Fibroblast of mammary gland (primary cell): ENCODE measurements around the gene P3H3.

ENCODE experiments used
- DNase-seq: peaks from one replicate; pipeline ENCODE4 v3.0.0-alpha.2; 2010; ENCODE audit warnings: low read depth
- H3K4me3 ChIP-seq: 2 replicates; pipeline ENCODE4 v1.5.1; 2011; ENCODE audit warnings: low read depth, mild to moderate bottlenecking, low read length, moderate library complexity; ENCODE audit not compliant: control insufficient read depth
- TF ChIP-seq, protein P1 (sequence below): conservative IDR thresholded peaks from 2 replicates; pipeline ENCODE4 v1.5.1; 2011; ENCODE audit warnings: low read depth, low read length, inconsistent platforms; ENCODE audit not compliant: control insufficient read depth, insufficient read depth

The P3H3 gene

GRCh38 chr12:6826125-6826733 is 2.0 kb upstream of the P3H3 start:
- TF ChIP-seq, protein P1, sequence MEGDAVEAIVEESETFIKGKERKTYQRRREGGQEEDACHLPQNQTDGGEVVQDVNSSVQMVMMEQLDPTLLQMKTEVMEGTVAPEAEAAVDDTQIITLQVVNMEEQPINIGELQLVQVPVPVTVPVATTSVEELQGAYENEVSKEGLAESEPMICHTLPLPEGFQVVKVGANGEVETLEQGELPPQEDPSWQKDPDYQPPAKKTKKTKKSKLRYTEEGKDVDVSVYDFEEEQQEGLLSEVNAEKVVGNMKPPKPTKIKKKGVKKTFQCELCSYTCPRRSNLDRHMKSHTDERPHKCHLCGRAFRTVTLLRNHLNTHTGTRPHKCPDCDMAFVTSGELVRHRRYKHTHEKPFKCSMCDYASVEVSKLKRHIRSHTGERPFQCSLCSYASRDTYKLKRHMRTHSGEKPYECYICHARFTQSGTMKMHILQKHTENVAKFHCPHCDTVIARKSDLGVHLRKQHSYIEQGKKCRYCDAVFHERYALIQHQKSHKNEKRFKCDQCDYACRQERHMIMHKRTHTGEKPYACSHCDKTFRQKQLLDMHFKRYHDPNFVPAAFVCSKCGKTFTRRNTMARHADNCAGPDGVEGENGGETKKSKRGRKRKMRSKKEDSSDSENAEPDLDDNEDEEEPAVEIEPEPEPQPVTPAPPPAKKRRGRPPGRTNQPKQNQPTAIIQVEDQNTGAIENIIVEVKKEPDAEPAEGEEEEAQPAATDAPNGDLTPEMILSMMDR = no peak
- no peak overlapping the region for H3K4me3 ChIP-seq

GRCh38 chr12:6826734-6827436 is 1.3 kb upstream of the P3H3 start:
- no peak overlapping the region for H3K4me3 ChIP-seq
- DNase-seq = no peak
- TF ChIP-seq, protein P1 = no peak

More at GRCh38 chr12:6826125-6826733, 2.0 kb upstream of the P3H3 start:
- no peak for DNase-seq

DNA sequence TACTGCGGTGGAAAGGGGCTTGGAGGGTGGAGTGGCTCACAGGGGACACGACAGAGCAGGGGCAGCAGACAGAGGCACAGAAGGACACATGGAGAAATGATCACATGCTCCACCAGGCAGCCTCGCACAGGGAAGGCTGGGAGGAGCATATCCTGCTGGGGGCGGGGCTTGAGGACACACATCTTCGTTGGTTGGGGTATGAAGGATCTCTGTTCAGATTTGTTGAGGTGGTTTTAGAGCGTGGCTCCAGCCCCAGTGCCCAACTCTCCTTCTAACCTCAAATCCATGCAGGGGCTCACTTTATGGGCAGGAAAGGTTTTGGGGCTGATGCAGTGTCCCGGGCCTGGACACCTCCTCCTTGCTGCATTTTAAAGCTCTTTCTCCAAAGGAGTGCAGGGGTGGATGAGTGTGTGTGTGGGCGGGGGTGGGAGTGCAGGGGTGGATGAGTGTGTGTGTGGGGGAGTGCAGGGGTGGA is 733 bp upstream of the P3H3 start:
- H3K4me3 ChIP-seq = peak overlapping the region; percentile 33
- TF ChIP-seq, protein P1 = no peak
- peak; percentile 83 for DNase-seq

DNA sequence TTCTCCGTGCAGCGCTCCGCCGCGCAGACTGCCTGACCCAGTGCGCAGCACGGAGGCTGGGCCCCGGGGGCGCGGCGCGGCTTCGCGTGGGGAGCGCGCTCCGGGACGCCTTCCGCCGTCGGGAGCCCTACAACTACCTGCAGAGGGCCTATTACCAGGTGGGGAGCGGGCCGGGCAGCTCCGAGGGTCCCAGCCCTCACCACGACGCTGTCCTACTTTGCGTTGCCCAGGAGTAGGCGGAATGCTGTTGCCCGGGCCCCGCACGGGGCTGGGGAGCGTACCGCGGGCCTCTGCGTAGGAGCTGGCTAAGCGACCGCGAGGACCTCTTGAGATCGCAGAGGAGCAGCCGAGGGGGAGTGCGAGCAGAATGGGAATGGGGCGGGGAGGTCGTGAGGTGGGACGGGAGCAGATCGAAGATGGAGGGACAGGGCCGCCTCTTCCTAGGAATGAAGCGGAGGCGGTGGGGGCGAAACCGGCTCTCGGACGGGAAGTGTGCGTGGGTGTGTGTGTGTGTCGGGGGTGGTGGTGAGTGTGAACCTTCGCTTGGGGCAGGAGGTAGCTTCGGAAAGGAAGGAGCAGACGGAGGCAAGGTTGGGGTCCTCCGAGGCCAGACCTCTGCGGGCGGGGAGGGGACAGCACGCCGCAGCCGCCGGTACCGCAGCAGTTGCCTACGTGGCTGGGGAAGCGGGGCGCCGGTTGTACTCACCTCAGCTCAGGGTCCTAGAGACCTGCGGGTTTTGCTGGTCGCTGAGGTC is 751 bp downstream of the P3H3 start:
- H3K4me3 ChIP-seq = peak overlapping the region; percentile 90
- TF ChIP-seq, protein P1 = no peak
- DNase-seq = peak; percentile 39

- peak overlapping the region; percentile 90 for H3K4me3 ChIP-seq
- peak; percentile 21 for DNase-seq
- TF ChIP-seq, protein P1 = peak; percentile 12
Measured at GRCh38 chr12:6829536-6830220, 1.5 kb downstream of the P3H3 start.

- TF ChIP-seq, protein P1 = no peak
- no peak for DNase-seq
- peak overlapping the region; percentile 90 for H3K4me3 ChIP-seq
Measured at GRCh38 chr12:6830286-6830890, 2.2 kb downstream of the P3H3 start.
